OCI-LY1 (cell line): ENCODE data around the gene FBXL15.

Experiments
- H2AFZ ChIP-seq: fragments of 200-600 bp; sonication (generic), shearing (Covaris generic); 2 replicates; pipeline ENCODE4 v1.6.0; 2014; ENCODE audit warnings: antibody characterized with exemption, mild to moderate bottlenecking, low read length
- H3F3A ChIP-seq: fragments of 200-600 bp; sonication (generic), shearing (Covaris generic); 2 replicates; pipeline ENCODE4 v1.6.0; 2014; ENCODE audit warnings: mild to moderate bottlenecking, antibody characterized with exemption, low read length, moderate library complexity; ENCODE audit not compliant: insufficient read depth
- H3K27ac ChIP-seq: fragments of 200-600 bp; sonication (generic); 2 replicates; pipeline ENCODE4 v1.5.1; 2014; ENCODE audit warnings: low read length, mixed run types, mild to moderate bottlenecking, low read depth; ENCODE audit not compliant: poor library complexity, severe bottlenecking
- H3K27me3 ChIP-seq: fragments of 200-600 bp; sonication (generic); 2 replicates; pipeline ENCODE4 v1.6.0; 2014; ENCODE audit warnings: antibody characterized with exemption, mild to moderate bottlenecking, low read length, moderate library complexity; ENCODE audit not compliant: insufficient read depth
- H3K36me3 ChIP-seq: fragments of 200-600 bp; sonication (generic); 2 replicates; pipeline ENCODE4 v1.6.1; 2014; ENCODE audit warnings: mild to moderate bottlenecking, antibody characterized with exemption, low read length, moderate library complexity, mixed read lengths; ENCODE audit not compliant: insufficient read depth
- H3K4me1 ChIP-seq: fragments of 200-600 bp; sonication (generic); 2 replicates; pipeline ENCODE4 v1.5.1; 2014; ENCODE audit warnings: mild to moderate bottlenecking, low read length, moderate library complexity; ENCODE audit not compliant: insufficient read depth, severe bottlenecking
- H3K4me2 ChIP-seq: fragments of 200-600 bp; sonication (generic), shearing (Covaris generic); 2 replicates; pipeline ENCODE4 v1.6.1; 2014; ENCODE audit warnings: low read length
- H3K4me3 ChIP-seq: fragments of 200-600 bp; sonication (generic); 2 replicates; pipeline ENCODE4 v1.5.1; 2014; ENCODE audit warnings: low read length, low read depth, mild to moderate bottlenecking, mixed read lengths; ENCODE audit not compliant: poor library complexity, severe bottlenecking
- H3K79me2 ChIP-seq: fragments of 200-600 bp; shearing (Covaris generic); 2 replicates; pipeline ENCODE4 v1.6.1; 2016; ENCODE audit warnings: mixed run types, low read length, mixed read lengths; ENCODE audit not compliant: insufficient read depth
- H3K9ac ChIP-seq: fragments of 200-600 bp; sonication (generic), shearing (Covaris generic); 2 replicates; pipeline ENCODE4 v1.6.1; 2014; ENCODE audit warnings: mild to moderate bottlenecking, low read length, mixed read lengths
- H3K9me2 ChIP-seq: fragments of 200-600 bp; sonication (generic), shearing (Covaris generic); 2 replicates; pipeline ENCODE4 v1.6.1; 2014; ENCODE audit warnings: low read depth, mild to moderate bottlenecking, low read length, mixed read lengths
- H3K9me3 ChIP-seq: fragments of 200-600 bp; shearing (Covaris generic); 2 replicates; pipeline ENCODE4 v1.6.1; 2014; ENCODE audit warnings: low read length, mixed read lengths
- H4K20me1 ChIP-seq: fragments of 200-600 bp; sonication (generic), shearing (Covaris generic); 2 replicates; pipeline ENCODE4 v1.6.0; 2016; ENCODE audit warnings: mild to moderate bottlenecking, low read length; ENCODE audit not compliant: insufficient read depth
- EZH2 ChIP-seq: fragments of 200-600 bp; sonication (generic), shearing (Covaris generic); IDR thresholded peaks from 2 replicates; pipeline ENCODE4 v1.8.0; 2017; ENCODE audit warnings: borderline replicate concordance, mixed run types, mild to moderate bottlenecking, antibody characterized with exemption, low read length, moderate library complexity, mixed read lengths
- TF ChIP-seq, protein P1 (sequence below): fragments of 200-600 bp; sonication (generic), shearing (Covaris generic); IDR thresholded peaks from 2 replicates; pipeline ENCODE4 v1.5.1; 2017; ENCODE audit warnings: mild to moderate bottlenecking, antibody characterized with exemption, low read length, moderate library complexity, mixed read lengths

Gene FBXL15

DNA sequence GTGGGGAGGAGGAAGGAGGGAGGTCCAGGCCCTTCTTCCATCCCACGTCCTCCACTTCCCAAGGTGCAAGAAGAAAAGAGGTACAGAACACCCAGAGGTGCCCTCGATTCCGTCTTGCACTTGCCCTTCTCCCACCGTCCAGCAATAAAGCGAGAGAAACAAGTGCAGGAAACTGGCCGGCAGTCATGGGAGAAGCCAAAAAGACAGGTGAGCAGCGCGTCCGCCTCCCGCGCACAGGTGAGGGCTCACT is 29.4 kb downstream of the FBXL15 start:
- TF ChIP-seq, protein P1, sequence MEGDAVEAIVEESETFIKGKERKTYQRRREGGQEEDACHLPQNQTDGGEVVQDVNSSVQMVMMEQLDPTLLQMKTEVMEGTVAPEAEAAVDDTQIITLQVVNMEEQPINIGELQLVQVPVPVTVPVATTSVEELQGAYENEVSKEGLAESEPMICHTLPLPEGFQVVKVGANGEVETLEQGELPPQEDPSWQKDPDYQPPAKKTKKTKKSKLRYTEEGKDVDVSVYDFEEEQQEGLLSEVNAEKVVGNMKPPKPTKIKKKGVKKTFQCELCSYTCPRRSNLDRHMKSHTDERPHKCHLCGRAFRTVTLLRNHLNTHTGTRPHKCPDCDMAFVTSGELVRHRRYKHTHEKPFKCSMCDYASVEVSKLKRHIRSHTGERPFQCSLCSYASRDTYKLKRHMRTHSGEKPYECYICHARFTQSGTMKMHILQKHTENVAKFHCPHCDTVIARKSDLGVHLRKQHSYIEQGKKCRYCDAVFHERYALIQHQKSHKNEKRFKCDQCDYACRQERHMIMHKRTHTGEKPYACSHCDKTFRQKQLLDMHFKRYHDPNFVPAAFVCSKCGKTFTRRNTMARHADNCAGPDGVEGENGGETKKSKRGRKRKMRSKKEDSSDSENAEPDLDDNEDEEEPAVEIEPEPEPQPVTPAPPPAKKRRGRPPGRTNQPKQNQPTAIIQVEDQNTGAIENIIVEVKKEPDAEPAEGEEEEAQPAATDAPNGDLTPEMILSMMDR, result no peak
- TF ChIP-seq EZH2, result no peak
- no peaks in the 10 kb centered on the region for H3K27me3 ChIP-seq
- H2AFZ ChIP-seq, result no peak overlapping the region
- H3K9ac ChIP-seq, result peak overlapping the region; percentile 86
- H4K20me1 ChIP-seq, result no peaks in the 10 kb centered on the region
- peaks cover 7% of the 10 kb centered on the region; the same call in 1 of the 2 replicates for H3K36me3 ChIP-seq
- no peaks in the 10 kb centered on the region for H3F3A ChIP-seq
- peak overlapping the region; percentile 70 for H3K4me3 ChIP-seq
- peak overlapping the region; percentile 81 for H3K27ac ChIP-seq
- H3K4me2 ChIP-seq, result peak overlapping the region; percentile 77
- H3K9me3 ChIP-seq, result no peaks in the 10 kb centered on the region
- H3K4me1 ChIP-seq, result peaks cover 22% of the 10 kb centered on the region
- H3K9me2 ChIP-seq, result no peaks in the 10 kb centered on the region
- H3K79me2 ChIP-seq, result 0 out of 2 replicates have a peak, but pooled peaks cover 5% of the 10 kb centered on the region

DNA sequence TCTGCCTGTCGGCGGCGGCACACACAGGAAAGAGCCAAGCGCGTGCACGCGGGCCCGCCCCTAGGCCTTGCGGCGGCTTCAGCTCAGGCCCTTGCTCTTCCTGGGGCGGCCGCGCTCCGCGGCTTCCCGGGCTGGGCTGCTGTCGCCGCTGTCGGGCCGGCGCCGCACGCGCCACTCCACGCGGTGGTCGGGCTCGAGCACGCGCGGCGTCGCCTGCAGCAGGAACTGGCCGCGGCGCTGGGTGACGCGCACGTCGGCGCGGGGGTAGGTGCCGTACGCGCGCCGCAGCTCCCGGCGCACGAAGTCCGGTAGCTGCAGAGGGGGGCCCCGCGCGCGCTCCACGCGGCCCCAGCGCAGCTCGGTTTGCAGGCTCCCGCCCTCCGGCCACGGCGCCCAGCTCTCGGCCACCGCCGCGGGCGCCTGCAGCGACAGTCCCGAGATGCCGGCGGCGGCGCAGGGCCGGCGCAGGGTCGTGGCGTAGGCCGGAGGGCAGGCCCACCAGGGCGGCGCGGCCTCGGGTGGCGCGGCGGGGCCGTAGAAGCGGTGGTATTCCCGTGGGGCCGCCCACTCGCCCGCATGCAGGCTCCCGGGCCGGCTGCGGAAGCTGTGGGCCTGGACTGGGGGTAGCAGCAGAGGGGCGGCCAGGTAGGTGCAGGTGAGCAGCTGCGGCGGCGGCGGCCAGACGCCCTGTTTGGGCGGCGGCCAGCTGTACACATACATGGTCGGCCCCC is 29.9 kb downstream of the FBXL15 start:
- H3K4me1 ChIP-seq, result peaks cover 22% of the 10 kb centered on the region
- H3K9me3 ChIP-seq, result no peaks in the 10 kb centered on the region
- H3K4me3 ChIP-seq, result peak overlapping the region; percentile 70
- peaks cover 7% of the 10 kb centered on the region; the same call in 1 of the 2 replicates for H3K36me3 ChIP-seq
- 0 out of 2 replicates have a peak, but pooled peaks cover 5% of the 10 kb centered on the region for H3K79me2 ChIP-seq
- H3K4me2 ChIP-seq, result peak overlapping the region; percentile 92
- H3F3A ChIP-seq, result no peaks in the 10 kb centered on the region
- TF ChIP-seq EZH2, result no peak
- no peak overlapping the region for H2AFZ ChIP-seq
- H3K9me2 ChIP-seq, result no peaks in the 10 kb centered on the region
- H3K27ac ChIP-seq, result peak overlapping the region; percentile 81
- no peaks in the 10 kb centered on the region for H3K27me3 ChIP-seq
- H4K20me1 ChIP-seq, result no peaks in the 10 kb centered on the region
- peak overlapping the region; percentile 86 for H3K9ac ChIP-seq

DNA sequence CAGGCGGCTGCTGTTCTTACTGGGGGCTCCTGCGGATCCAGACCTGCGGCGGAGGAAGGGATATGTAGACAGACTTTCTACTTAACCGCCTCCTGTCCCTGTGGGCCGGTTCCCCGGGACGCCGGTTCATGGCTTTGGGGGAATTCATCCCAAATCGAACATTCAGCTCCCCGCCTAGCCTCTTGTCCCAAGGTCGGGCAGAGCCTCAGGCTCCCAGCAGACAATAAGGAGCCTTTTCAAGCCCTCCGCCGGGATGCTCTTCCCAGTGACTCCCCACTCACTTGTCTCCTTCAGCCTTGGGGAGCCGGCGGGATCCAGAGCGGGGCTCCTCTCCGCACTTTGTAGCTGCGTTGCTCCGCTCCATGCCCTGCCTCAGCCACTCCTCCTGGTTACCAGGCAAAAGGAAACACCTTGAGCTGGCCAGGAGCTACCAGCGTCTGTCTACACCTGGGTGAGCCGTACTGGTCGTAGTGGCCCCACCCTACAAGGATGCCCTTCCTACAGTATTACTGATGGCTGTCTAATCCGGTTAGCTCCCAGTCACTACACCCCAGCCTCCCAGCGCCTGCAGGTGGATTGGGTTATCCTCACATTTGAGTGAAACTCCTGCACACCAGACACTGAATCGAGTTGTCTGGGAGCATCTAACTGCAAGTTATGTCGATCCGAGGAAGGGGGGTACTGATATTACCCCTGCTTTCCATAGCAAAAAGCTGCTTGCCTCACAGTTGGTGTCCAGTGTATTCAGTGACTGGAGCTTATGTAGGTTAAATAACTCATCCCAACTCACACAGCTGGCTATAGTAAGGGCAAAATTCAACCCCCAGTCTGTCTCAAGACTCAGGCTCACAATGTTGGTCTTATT is 30.7 kb downstream of the FBXL15 start, which contains the start of gene C10orf95:
Gene C10orf95, minus strand, starts transcription at position 439 of the 865 bp plus-strand sequence. CDS start 450 bp downstream, outside the sequence.
- peak within 1 kb of the TSS; percentile 58 for H3K27ac ChIP-seq
- H3K9me3 ChIP-seq, result no peaks in the 10 kb centered on the region
- H4K20me1 ChIP-seq, result no peaks in the 10 kb centered on the region
- H3K9ac ChIP-seq, result peak within 1 kb of the TSS; percentile 86
- H3F3A ChIP-seq, result no peaks in the 10 kb centered on the region
- peak within 1 kb of the TSS; percentile 92 for H3K4me2 ChIP-seq
- H2AFZ ChIP-seq, result no peak within 1 kb of the TSS
- peaks cover 22% of the 10 kb centered on the region for H3K4me1 ChIP-seq
- TF ChIP-seq EZH2, result no peak
- TF ChIP-seq, protein P1, result no peak
- H3K79me2 ChIP-seq, result 0 out of 2 replicates have a peak, but pooled peaks cover 5% of the 10 kb centered on the region
- H3K4me3 ChIP-seq, result peak within 1 kb of the TSS; percentile 70
- H3K9me2 ChIP-seq, result no peaks in the 10 kb centered on the region
- peaks cover 7% of the 10 kb centered on the region; the same call in 1 of the 2 replicates for H3K36me3 ChIP-seq
- no peaks in the 10 kb centered on the region for H3K27me3 ChIP-seq
